Measurements from ENCODE around the gene MTARC1. TPM values are rescaled to one million over a fixed set of nuclear protein-coding genes. Genes with fewer than 3 reads are reported as not detected.

Gene MTARC1
- total RNA-seq, 1 experiment from 2014 or later: 26.5 TPM

DNA sequence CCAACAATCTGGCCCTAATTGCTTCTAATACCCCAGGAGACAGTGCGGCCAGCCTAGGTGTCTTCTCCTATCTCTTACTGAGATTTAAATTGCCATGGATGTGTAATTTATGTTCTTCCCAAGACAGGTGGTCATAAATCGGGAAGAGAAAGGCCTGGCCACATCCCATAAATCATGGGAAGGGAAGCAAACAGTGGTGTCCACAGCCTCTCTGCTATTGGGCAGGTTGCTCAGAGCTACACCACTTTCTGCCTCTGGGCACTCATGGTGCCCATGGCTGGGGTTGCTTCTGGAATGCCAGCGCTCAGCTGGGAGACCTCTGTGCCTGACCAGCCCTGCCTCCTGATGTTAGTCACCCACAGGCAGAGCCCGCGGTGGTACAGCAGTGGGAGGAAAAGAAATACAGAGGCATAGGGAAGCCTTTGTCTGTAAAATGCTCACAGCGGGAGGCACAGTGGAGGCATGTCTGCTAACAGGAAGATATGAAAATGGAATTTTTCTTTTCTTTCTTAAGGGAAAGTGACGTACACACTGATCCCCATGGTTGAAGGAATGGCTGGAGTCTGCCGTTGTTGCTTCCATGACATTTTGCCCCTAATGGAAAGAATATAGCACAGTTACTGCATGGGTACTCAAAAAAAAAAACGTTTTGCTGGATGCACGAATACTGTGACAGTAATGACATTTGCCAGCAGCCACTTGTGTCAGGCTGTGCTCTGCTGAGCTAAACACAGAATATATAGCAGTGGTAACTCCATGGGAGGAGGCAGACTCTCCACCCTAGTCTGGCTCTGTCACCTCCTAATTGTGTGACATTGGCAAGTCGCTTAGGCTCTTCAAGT lies 21.9 kb downstream of the MTARC1 start:
- Histone ChIP-seq H3K4me3 (replicated peaks in 1 of 2; ENCODE audit: low read depth in 1 of 2, low read length in 2 of 2) (no peak overlapping the region), H2AFZ (ENCODE audit: low read depth, low read length, poor library complexity, severe bottlenecking) (no peak overlapping the region), H3K9ac (ENCODE audit: low read length) (no peak overlapping the region), H3K4me1 (ENCODE audit: control insufficient read depth in 1 of 2, insufficient read depth in 2 of 2, low read length in 2 of 2) (no peaks in the 10 kb centered on the region; a peak in 1 of 4 replicates), H3K9me3 (ENCODE audit: control insufficient read depth in 1 of 2, insufficient read depth in 1 of 2, low read depth in 1 of 2, low read length in 2 of 2) (no peaks in the 10 kb centered on the region), H3K27ac (ENCODE audit: low read depth, low read length) (no peak overlapping the region), H3K4me2 (ENCODE audit: low read length) (no peak overlapping the region), H3K36me3 (ENCODE audit: control insufficient read depth in 1 of 2, insufficient read depth in 2 of 2, low read length in 2 of 2) (0 out of 4 replicates have a peak, but pooled peaks cover 0 to 4% of the 10 kb centered on the region in 2 experiments), H3K79me2 (ENCODE audit: insufficient read depth, low read length) (no peaks in the 10 kb centered on the region), H3K27me3 (ENCODE audit: insufficient read depth, low read length) (no peaks in the 10 kb centered on the region), H3K9me2 (ENCODE audit: insufficient read depth) (no peaks in the 10 kb centered on the region), H4K20me1 (ENCODE audit: insufficient read depth) (no peaks in the 10 kb centered on the region)
- ChIA-PET POLR2A (no interaction called here), CTCF (no interaction called here), RAD21 (ENCODE audit: low non-redundant PET in 1 of 2, low total read pairs in 2 of 2, uncharacterized antibody in 2 of 2, unreplicated experiment in 2 of 2) (no interaction called here)
- ATAC-seq: no peak
- intact Hi-C loops (cut with micrococcal nuclease): no loop called here
- no TSS peak for BruUV-seq (replicated peaks)
- DNase-seq (ENCODE audit: low read depth, low spot score): no peak
- TF ChIP-seq EZH2 (IDR thresholded peaks at IDR 0.05) (no peak), POLR2A (IDR thresholded peaks at IDR 0.05; ENCODE audit: borderline replicate concordance, extremely low read depth, insufficient read depth, insufficient read length) (no peak), YY1 (IDR thresholded peaks at IDR 0.05; ENCODE audit: extremely low read depth, insufficient replicate concordance, low read depth, low read length) (no peak), CBX3 (IDR thresholded peaks at IDR 0.05; ENCODE audit: low read depth) (no peak), JUND (IDR thresholded peaks at IDR 0.05) (no peak), EZH2phosphoT487 (IDR thresholded peaks at IDR 0.05; ENCODE audit: borderline replicate concordance) (no peak), POLR2AphosphoS5 (IDR thresholded peaks at IDR 0.05; ENCODE audit: low read depth, low read length) (no peak), ZFX (IDR thresholded peaks at IDR 0.05) (no peak), ZNF274 (IDR thresholded peaks at IDR 0.05; ENCODE audit: low read depth, low read length) (no peak), SIN3A (IDR thresholded peaks at IDR 0.05; ENCODE audit: low read depth) (no peak), SRF (IDR thresholded peaks at IDR 0.05; ENCODE audit: low read depth) (no peak), RAD21 (IDR thresholded peaks at IDR 0.05; ENCODE audit: low read depth) (no peak), CEBPB (IDR thresholded peaks at IDR 0.05; ENCODE audit: low read depth) (no peak), SP1 (IDR thresholded peaks at IDR 0.05; ENCODE audit: low read depth) (no peak)
- TF ChIP-seq, protein P1, sequence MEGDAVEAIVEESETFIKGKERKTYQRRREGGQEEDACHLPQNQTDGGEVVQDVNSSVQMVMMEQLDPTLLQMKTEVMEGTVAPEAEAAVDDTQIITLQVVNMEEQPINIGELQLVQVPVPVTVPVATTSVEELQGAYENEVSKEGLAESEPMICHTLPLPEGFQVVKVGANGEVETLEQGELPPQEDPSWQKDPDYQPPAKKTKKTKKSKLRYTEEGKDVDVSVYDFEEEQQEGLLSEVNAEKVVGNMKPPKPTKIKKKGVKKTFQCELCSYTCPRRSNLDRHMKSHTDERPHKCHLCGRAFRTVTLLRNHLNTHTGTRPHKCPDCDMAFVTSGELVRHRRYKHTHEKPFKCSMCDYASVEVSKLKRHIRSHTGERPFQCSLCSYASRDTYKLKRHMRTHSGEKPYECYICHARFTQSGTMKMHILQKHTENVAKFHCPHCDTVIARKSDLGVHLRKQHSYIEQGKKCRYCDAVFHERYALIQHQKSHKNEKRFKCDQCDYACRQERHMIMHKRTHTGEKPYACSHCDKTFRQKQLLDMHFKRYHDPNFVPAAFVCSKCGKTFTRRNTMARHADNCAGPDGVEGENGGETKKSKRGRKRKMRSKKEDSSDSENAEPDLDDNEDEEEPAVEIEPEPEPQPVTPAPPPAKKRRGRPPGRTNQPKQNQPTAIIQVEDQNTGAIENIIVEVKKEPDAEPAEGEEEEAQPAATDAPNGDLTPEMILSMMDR (IDR thresholded peaks at IDR 0.05 in 2 of 3, conservative IDR thresholded peaks at IDR 0.05 in 1 of 3; ENCODE audit: borderline replicate concordance in 1 of 3, insufficient read depth in 1 of 3, low read depth in 2 of 3, low read length in 2 of 3): no peak
- TF ChIP-seq, protein P2, sequence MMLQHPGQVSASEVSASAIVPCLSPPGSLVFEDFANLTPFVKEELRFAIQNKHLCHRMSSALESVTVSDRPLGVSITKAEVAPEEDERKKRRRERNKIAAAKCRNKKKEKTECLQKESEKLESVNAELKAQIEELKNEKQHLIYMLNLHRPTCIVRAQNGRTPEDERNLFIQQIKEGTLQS (IDR thresholded peaks at IDR 0.05): no peak
- TF ChIP-seq, protein P3, sequence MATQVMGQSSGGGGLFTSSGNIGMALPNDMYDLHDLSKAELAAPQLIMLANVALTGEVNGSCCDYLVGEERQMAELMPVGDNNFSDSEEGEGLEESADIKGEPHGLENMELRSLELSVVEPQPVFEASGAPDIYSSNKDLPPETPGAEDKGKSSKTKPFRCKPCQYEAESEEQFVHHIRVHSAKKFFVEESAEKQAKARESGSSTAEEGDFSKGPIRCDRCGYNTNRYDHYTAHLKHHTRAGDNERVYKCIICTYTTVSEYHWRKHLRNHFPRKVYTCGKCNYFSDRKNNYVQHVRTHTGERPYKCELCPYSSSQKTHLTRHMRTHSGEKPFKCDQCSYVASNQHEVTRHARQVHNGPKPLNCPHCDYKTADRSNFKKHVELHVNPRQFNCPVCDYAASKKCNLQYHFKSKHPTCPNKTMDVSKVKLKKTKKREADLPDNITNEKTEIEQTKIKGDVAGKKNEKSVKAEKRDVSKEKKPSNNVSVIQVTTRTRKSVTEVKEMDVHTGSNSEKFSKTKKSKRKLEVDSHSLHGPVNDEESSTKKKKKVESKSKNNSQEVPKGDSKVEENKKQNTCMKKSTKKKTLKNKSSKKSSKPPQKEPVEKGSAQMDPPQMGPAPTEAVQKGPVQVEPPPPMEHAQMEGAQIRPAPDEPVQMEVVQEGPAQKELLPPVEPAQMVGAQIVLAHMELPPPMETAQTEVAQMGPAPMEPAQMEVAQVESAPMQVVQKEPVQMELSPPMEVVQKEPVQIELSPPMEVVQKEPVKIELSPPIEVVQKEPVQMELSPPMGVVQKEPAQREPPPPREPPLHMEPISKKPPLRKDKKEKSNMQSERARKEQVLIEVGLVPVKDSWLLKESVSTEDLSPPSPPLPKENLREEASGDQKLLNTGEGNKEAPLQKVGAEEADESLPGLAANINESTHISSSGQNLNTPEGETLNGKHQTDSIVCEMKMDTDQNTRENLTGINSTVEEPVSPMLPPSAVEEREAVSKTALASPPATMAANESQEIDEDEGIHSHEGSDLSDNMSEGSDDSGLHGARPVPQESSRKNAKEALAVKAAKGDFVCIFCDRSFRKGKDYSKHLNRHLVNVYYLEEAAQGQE (IDR thresholded peaks at IDR 0.05; ENCODE audit: low read depth): no peak
